Measurements from ENCODE around the gene CHSY1.

DNA sequence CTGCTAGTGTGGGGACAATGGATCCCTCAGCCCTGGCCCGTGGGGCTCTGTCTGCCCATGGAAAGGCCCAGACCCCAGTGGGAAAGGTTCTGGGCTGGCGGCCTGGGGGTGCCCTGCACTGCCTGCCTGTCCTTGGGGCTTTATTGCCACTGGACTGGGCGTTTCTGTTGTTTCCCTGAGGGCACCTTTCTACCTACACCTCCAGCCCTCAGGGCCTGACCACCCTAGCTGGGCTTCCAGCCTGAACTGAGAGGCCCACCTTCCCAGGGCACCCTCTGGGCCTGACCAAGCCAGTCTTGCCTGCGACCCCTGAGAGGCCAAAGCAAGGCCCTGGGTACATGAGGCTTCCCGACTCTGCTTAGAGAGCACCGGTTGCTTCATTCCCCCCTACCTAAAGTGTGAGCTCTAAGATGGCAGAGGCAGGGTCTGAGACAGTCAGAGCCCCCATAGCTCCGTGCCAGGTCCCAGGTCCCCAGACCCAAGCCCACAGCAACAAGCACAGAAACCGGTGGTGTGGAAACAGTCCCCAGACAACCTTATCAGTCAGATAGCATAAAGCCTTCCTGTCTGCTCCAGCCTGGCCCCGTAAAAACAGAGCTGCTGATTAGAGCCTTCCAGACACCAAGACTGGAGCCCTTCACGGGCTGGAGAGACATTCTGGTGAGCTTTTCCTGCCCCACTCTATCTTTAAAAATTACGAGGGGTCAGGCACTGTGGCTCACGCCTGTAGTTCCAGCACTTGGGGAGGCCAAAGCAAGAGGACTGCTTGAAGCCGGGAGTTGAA, 102.8 kb downstream of the CHSY1 start:
- no peak for TF ChIP-seq POLR2A (IDR thresholded peaks at IDR 0.05)
- TF ChIP-seq, protein P1, sequence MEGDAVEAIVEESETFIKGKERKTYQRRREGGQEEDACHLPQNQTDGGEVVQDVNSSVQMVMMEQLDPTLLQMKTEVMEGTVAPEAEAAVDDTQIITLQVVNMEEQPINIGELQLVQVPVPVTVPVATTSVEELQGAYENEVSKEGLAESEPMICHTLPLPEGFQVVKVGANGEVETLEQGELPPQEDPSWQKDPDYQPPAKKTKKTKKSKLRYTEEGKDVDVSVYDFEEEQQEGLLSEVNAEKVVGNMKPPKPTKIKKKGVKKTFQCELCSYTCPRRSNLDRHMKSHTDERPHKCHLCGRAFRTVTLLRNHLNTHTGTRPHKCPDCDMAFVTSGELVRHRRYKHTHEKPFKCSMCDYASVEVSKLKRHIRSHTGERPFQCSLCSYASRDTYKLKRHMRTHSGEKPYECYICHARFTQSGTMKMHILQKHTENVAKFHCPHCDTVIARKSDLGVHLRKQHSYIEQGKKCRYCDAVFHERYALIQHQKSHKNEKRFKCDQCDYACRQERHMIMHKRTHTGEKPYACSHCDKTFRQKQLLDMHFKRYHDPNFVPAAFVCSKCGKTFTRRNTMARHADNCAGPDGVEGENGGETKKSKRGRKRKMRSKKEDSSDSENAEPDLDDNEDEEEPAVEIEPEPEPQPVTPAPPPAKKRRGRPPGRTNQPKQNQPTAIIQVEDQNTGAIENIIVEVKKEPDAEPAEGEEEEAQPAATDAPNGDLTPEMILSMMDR (IDR thresholded peaks at IDR 0.05): no peak
